ENCODE measurements around the gene TAX1BP3.

The TAX1BP3 gene

DNA sequence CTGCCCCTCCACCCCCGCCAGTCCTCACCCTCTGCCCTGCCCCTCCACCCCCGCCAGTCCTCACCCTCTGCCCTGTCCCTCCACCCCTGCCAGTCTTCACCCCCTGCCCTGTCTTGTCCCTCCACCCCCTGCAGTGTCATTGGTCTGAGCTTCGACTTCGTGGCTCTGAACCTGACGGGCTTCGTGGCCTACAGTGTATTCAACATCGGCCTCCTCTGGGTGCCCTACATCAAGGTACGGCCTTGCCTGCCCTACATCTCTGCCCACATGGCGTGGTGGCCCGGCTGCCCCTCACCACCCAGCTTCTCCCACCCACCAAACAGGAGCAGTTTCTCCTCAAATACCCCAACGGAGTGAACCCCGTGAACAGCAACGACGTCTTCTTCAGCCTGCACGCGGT is 12.0 kb downstream of the TAX1BP3 start:
- Histone ChIP-seq H3K27me3 (ENCODE audit: control insufficient read depth, insufficient read depth, low read length) (no peaks in the 10 kb centered on the region), H3K4me2 (ENCODE audit: low read length) (no peak overlapping the region), H2AFZ (no peak overlapping the region), H3K9ac (no peak overlapping the region), H3K27ac (no peak overlapping the region), H3K9me3 (ENCODE audit: control insufficient read depth, low read length) (no peaks in the 10 kb centered on the region), H3K4me1 (no peaks in the 10 kb centered on the region), H3K79me2 (no peaks in the 10 kb centered on the region), H3K36me3 (ENCODE audit: control insufficient read depth, insufficient read depth, low read length) (no peaks in the 10 kb centered on the region), H3K4me3 (ENCODE audit: low read depth, low read length) (no peak overlapping the region)
- TF ChIP-seq, protein P1, sequence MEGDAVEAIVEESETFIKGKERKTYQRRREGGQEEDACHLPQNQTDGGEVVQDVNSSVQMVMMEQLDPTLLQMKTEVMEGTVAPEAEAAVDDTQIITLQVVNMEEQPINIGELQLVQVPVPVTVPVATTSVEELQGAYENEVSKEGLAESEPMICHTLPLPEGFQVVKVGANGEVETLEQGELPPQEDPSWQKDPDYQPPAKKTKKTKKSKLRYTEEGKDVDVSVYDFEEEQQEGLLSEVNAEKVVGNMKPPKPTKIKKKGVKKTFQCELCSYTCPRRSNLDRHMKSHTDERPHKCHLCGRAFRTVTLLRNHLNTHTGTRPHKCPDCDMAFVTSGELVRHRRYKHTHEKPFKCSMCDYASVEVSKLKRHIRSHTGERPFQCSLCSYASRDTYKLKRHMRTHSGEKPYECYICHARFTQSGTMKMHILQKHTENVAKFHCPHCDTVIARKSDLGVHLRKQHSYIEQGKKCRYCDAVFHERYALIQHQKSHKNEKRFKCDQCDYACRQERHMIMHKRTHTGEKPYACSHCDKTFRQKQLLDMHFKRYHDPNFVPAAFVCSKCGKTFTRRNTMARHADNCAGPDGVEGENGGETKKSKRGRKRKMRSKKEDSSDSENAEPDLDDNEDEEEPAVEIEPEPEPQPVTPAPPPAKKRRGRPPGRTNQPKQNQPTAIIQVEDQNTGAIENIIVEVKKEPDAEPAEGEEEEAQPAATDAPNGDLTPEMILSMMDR (IDR thresholded peaks at IDR 0.05) = no peak

DNA sequence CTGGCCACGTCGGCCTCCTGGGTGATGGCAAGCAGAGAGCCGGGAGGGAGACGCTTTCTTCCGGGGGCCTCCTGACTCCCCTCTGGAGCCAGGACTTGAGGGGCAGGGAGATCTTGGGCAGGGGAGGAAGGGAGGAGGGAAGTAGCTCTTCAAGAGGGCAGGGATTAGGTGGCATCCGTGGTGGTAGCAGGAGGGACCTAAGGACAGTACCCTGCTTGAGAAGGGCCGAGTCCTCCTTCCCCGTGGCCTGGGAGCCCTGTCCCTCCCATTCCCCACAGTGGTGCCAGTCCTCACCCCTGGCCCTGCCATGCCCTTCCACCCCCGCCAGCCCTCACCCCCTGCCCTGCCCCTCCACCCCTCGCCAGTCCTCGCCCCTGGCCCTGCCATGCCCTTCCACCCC is 12.6 kb downstream of the TAX1BP3 start:
- no peaks in the 10 kb centered on the region for H3K79me2 ChIP-seq
- no peaks in the 10 kb centered on the region for H3K9me3 ChIP-seq (ENCODE audit: control insufficient read depth, low read length)
- no peak overlapping the region for H3K27ac ChIP-seq
- H3K4me2 ChIP-seq (ENCODE audit: low read length) = no peak overlapping the region
- H2AFZ ChIP-seq = no peak overlapping the region
- H3K4me1 ChIP-seq = no peaks in the 10 kb centered on the region
- no peak overlapping the region for H3K9ac ChIP-seq
- TF ChIP-seq, protein P1 (IDR thresholded peaks at IDR 0.05) = no peak
- no peaks in the 10 kb centered on the region for H3K27me3 ChIP-seq (ENCODE audit: control insufficient read depth, insufficient read depth, low read length)
- no peaks in the 10 kb centered on the region for H3K36me3 ChIP-seq (ENCODE audit: control insufficient read depth, insufficient read depth, low read length)
- H3K4me3 ChIP-seq (ENCODE audit: low read depth, low read length) = no peak overlapping the region

DNA sequence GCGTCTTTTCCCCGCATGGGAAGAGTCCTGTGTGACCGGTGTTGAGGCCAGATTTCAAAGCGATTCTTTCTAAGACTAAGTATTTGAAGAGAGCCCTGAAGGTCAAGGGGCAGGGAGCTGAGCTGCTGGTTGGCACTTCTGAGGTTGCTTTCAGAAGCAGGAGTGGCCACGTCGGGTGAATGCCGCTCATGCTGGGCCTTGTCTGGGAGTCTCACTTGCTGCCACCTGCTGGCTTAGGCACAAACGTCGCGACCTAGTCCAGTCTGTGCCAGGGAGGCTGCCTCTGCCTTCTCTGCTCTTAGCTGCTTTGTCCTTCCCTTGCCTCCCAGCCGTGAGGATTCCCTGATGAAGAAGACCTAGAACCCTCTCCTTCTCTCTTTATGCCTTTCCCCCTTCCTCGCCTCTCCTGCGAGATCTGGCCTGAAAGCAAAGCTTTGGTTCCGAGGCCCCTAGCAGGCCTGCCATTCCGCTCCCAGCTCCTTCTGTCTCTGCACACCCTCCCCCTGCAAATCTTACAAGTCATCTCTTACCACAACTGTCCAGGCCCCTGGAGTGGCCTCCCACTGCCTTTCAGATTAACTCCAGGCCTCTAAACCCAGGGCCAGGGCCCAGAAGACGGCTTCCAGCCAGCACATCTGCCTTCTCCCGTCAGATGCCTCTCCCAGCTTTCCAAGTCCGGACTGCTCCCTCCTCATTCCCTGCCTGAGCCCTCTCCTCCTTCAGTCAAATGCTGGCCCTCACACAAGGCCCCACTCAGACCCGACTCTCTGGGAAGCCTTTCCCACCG is 20.4 kb downstream of the TAX1BP3 start:
- no peak overlapping the region for H3K27ac ChIP-seq
- no peaks in the 10 kb centered on the region for H3K9me3 ChIP-seq (ENCODE audit: control insufficient read depth, low read length)
- TF ChIP-seq, protein P1 (IDR thresholded peaks at IDR 0.05) = peak; percentile 46
- H3K4me1 ChIP-seq = no peaks in the 10 kb centered on the region
- H3K4me2 ChIP-seq (ENCODE audit: low read length) = no peak overlapping the region
- no peaks in the 10 kb centered on the region for H3K79me2 ChIP-seq
- H3K36me3 ChIP-seq (ENCODE audit: control insufficient read depth, insufficient read depth, low read length) = no peaks in the 10 kb centered on the region
- no peaks in the 10 kb centered on the region for H3K27me3 ChIP-seq (ENCODE audit: control insufficient read depth, insufficient read depth, low read length)
- H3K4me3 ChIP-seq (ENCODE audit: low read depth, low read length) = no peak overlapping the region
- no peak overlapping the region for H2AFZ ChIP-seq
- no peak overlapping the region for H3K9ac ChIP-seq

DNA sequence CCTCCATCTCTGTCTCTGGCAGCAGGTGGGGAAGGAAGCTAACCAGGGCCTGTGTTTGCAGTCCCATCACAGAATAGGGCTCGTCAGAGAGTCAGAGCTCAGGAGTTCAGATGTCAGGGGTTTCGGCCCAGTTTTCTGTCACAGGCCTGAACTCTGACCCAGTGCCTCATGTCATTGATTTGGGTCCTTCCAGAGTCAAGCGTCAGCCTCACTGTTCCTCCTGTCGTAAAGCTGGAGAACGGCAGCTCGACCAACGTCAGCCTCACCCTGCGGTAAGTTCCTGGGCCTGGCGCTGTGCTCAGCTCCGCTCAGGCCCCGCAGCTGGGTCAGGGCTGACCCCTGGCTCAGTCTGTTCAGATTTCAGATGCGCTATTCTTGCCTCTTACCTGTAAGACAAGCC is 21.1 kb downstream of the TAX1BP3 start:
- no peaks in the 10 kb centered on the region for H3K27me3 ChIP-seq (ENCODE audit: control insufficient read depth, insufficient read depth, low read length)
- no peaks in the 10 kb centered on the region for H3K36me3 ChIP-seq (ENCODE audit: control insufficient read depth, insufficient read depth, low read length)
- no peak overlapping the region for H3K27ac ChIP-seq
- H3K4me2 ChIP-seq (ENCODE audit: low read length) = no peak overlapping the region
- no peaks in the 10 kb centered on the region for H3K79me2 ChIP-seq
- H3K9me3 ChIP-seq (ENCODE audit: control insufficient read depth, low read length) = no peaks in the 10 kb centered on the region
- H2AFZ ChIP-seq = no peak overlapping the region
- TF ChIP-seq, protein P1 (IDR thresholded peaks at IDR 0.05) = no peak
- no peak overlapping the region for H3K4me3 ChIP-seq (ENCODE audit: low read depth, low read length)
- H3K9ac ChIP-seq = no peak overlapping the region
- no peaks in the 10 kb centered on the region for H3K4me1 ChIP-seq

DNA sequence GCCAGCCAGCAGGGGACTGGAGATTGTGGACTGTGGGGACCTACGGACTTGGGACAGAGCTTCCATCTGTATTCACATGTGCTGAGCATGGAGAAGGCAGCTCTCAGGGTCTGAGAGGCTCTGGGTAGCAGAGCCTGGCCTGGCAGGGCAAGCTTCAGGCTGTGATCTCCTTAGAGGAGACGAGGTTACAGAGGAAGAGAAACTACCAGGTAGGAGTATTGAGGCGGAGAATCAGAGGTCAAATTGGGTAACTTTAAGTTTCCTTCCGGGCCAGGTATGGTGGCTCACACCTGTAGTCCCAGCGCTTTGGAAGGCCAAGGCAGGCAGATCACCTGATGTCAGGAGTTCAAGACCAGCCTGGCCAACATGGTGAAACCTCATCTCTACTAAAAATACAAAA is 23.1 kb downstream of the TAX1BP3 start:
- no peaks in the 10 kb centered on the region for H3K36me3 ChIP-seq (ENCODE audit: control insufficient read depth, insufficient read depth, low read length)
- no peak overlapping the region for H3K9ac ChIP-seq
- H3K4me1 ChIP-seq = no peaks in the 10 kb centered on the region
- no peak overlapping the region for H3K27ac ChIP-seq
- no peak overlapping the region for H3K4me3 ChIP-seq (ENCODE audit: low read depth, low read length)
- H3K27me3 ChIP-seq (ENCODE audit: control insufficient read depth, insufficient read depth, low read length) = no peaks in the 10 kb centered on the region
- TF ChIP-seq, protein P1 (IDR thresholded peaks at IDR 0.05) = no peak
- no peak overlapping the region for H3K4me2 ChIP-seq (ENCODE audit: low read length)
- H3K79me2 ChIP-seq = no peaks in the 10 kb centered on the region
- no peak overlapping the region for H2AFZ ChIP-seq
- H3K9me3 ChIP-seq (ENCODE audit: control insufficient read depth, low read length) = no peaks in the 10 kb centered on the region
